GM12873 (cell line): Measurements from ENCODE around the gene TSPAN5.

Experiments
- CTCF ChIP-seq: IDR thresholded peaks from 2 replicates; pipeline ENCODE4 v1.5.1; 2012; ENCODE audit warnings: low read depth, mild to moderate bottlenecking, moderate library complexity, low read length, control low read depth; ENCODE audit not compliant: insufficient read depth; ENCODE audit errors: missing control alignments

Gene TSPAN5

GRCh38 chr4:98602270-98602669, 56.1 kb downstream of the TSPAN5 start:
- TF ChIP-seq CTCF: no peak

GRCh38 chr4:98601708-98602107, 56.7 kb downstream of the TSPAN5 start:
- TF ChIP-seq CTCF: no peak

- TF ChIP-seq CTCF: no peak
These were observed 58.7 kb downstream of the TSPAN5 start for GRCh38 chr4:98599617-98600205.

GRCh38 chr4:98586962-98587354, 71.5 kb downstream of the TSPAN5 start:
- no peak for TF ChIP-seq CTCF

GRCh38 chr4:98586291-98586961, 72.0 kb downstream of the TSPAN5 start:
- no peak for TF ChIP-seq CTCF

GRCh38 chr4:98585596-98585995, 72.8 kb downstream of the TSPAN5 start:
- no peak for TF ChIP-seq CTCF

GRCh38 chr4:98584265-98584664, 74.1 kb downstream of the TSPAN5 start:
- no peak for TF ChIP-seq CTCF
